Neural cell (in vitro differentiated cells): ENCODE data around the gene C10orf53.

ENCODE experiments used
- EP300 ChIP-seq: fragments of 450-650 bp; conservative IDR thresholded peaks from 2 replicates; pipeline ENCODE4 v1.6.1; 2014; ENCODE audit warnings: antibody characterized with exemption, mild to moderate bottlenecking, moderate library complexity; ENCODE audit not compliant: poor library complexity, severe bottlenecking
- EZH2 ChIP-seq: fragments of 200-600, 300-800 bp; shearing (Covaris generic), sonication (generic); IDR thresholded peaks from 2 replicates; pipeline ENCODE4 v1.6.1; 2014; ENCODE audit warnings: antibody characterized with exemption, low read length, borderline replicate concordance, mild to moderate bottlenecking; ENCODE audit not compliant: insufficient read depth, poor library complexity, severe bottlenecking
- MXI1 ChIP-seq: fragments of 450-650 bp; conservative IDR thresholded peaks from 2 replicates; pipeline ENCODE4 v1.6.1; 2014; ENCODE audit warnings: antibody characterized with exemption, mild to moderate bottlenecking; ENCODE audit not compliant: poor library complexity, severe bottlenecking
- POLR2AphosphoS5 ChIP-seq: IDR thresholded peaks from 2 replicates; pipeline ENCODE4 v1.6.1; 2012
- TAF1 ChIP-seq: IDR thresholded peaks from 2 replicates; pipeline ENCODE4 v1.6.1; 2012; ENCODE audit warnings: low read depth
- TF ChIP-seq, protein P1 (sequence below): fragments of 450-650 bp; IDR thresholded peaks from 2 replicates; pipeline ENCODE4 v1.5.1; 2014; ENCODE audit warnings: antibody characterized with exemption, mild to moderate bottlenecking, moderate library complexity; ENCODE audit not compliant: poor library complexity, severe bottlenecking
- TF ChIP-seq, protein P2 (sequence below): IDR thresholded peaks from 2 replicates; pipeline ENCODE4 v1.6.1; 2012; ENCODE audit warnings: borderline replicate concordance

- TF ChIP-seq TAF1: no peak
- TF ChIP-seq, protein P1, sequence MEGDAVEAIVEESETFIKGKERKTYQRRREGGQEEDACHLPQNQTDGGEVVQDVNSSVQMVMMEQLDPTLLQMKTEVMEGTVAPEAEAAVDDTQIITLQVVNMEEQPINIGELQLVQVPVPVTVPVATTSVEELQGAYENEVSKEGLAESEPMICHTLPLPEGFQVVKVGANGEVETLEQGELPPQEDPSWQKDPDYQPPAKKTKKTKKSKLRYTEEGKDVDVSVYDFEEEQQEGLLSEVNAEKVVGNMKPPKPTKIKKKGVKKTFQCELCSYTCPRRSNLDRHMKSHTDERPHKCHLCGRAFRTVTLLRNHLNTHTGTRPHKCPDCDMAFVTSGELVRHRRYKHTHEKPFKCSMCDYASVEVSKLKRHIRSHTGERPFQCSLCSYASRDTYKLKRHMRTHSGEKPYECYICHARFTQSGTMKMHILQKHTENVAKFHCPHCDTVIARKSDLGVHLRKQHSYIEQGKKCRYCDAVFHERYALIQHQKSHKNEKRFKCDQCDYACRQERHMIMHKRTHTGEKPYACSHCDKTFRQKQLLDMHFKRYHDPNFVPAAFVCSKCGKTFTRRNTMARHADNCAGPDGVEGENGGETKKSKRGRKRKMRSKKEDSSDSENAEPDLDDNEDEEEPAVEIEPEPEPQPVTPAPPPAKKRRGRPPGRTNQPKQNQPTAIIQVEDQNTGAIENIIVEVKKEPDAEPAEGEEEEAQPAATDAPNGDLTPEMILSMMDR: no peak
- no peak for TF ChIP-seq EZH2
- no peak for TF ChIP-seq MXI1
- TF ChIP-seq, protein P2, sequence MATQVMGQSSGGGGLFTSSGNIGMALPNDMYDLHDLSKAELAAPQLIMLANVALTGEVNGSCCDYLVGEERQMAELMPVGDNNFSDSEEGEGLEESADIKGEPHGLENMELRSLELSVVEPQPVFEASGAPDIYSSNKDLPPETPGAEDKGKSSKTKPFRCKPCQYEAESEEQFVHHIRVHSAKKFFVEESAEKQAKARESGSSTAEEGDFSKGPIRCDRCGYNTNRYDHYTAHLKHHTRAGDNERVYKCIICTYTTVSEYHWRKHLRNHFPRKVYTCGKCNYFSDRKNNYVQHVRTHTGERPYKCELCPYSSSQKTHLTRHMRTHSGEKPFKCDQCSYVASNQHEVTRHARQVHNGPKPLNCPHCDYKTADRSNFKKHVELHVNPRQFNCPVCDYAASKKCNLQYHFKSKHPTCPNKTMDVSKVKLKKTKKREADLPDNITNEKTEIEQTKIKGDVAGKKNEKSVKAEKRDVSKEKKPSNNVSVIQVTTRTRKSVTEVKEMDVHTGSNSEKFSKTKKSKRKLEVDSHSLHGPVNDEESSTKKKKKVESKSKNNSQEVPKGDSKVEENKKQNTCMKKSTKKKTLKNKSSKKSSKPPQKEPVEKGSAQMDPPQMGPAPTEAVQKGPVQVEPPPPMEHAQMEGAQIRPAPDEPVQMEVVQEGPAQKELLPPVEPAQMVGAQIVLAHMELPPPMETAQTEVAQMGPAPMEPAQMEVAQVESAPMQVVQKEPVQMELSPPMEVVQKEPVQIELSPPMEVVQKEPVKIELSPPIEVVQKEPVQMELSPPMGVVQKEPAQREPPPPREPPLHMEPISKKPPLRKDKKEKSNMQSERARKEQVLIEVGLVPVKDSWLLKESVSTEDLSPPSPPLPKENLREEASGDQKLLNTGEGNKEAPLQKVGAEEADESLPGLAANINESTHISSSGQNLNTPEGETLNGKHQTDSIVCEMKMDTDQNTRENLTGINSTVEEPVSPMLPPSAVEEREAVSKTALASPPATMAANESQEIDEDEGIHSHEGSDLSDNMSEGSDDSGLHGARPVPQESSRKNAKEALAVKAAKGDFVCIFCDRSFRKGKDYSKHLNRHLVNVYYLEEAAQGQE: no peak
- no peak for TF ChIP-seq EP300
- no peak for TF ChIP-seq POLR2AphosphoS5
Observed at GRCh38 chr10:49668684-49669083, 10.8 kb upstream of the C10orf53 start.
